BLaER1 treated with 17β-estradiol and CSF1 and Interleukin-3, amounts not matched to agents 10 nM and 100 nM (cell line): Measurements from ENCODE around the gene HEG1.

Experiments
- H3K27ac ChIP-seq, 11 experiments: shearing (Covaris generic); formaldehyde crosslinking; 2 replicates each; pipeline ENCODE4 v1.8.1; 2022
- H3K27me3 ChIP-seq, 11 experiments: shearing (Covaris generic); formaldehyde crosslinking; 2 replicates each; pipeline ENCODE4 v1.8.1; 2022
- H3K36me3 ChIP-seq, 11 experiments: shearing (Covaris generic); formaldehyde crosslinking; 2 replicates each; pipeline ENCODE4 v1.8.1; 2022
- H3K4me1 ChIP-seq, 10 experiments: shearing (Covaris generic); formaldehyde crosslinking; 2 replicates each; pipeline ENCODE4 v1.8.1; 2022
- H3K4me2 ChIP-seq, 11 experiments: shearing (Covaris generic); formaldehyde crosslinking; 2 replicates each; pipeline ENCODE4 v1.8.1; 2022
- H3K4me3 ChIP-seq, 10 experiments: shearing (Covaris generic); formaldehyde crosslinking; 2 replicates each; pipeline ENCODE4 v1.8.1; 2022
- H3K9ac ChIP-seq, 11 experiments: shearing (Covaris generic); formaldehyde crosslinking; 2 replicates each; pipeline ENCODE4 v1.8.1; 2022
- H3K9me3 ChIP-seq, 11 experiments: shearing (Covaris generic); formaldehyde crosslinking; replicated peaks in 1 of 11; 2 replicates each; pipeline ENCODE4 v1.8.1; 2022
- H4K20me1 ChIP-seq, 11 experiments: shearing (Covaris generic); formaldehyde crosslinking; 2 replicates each; pipeline ENCODE4 v1.8.1; 2022
- Cebpa-rat ChIP-seq, 11 experiments: shearing (Covaris generic); IDR thresholded peaks; 2 replicates each; pipeline ENCODE4 v1.8.1; 2022

The HEG1 gene

DNA sequence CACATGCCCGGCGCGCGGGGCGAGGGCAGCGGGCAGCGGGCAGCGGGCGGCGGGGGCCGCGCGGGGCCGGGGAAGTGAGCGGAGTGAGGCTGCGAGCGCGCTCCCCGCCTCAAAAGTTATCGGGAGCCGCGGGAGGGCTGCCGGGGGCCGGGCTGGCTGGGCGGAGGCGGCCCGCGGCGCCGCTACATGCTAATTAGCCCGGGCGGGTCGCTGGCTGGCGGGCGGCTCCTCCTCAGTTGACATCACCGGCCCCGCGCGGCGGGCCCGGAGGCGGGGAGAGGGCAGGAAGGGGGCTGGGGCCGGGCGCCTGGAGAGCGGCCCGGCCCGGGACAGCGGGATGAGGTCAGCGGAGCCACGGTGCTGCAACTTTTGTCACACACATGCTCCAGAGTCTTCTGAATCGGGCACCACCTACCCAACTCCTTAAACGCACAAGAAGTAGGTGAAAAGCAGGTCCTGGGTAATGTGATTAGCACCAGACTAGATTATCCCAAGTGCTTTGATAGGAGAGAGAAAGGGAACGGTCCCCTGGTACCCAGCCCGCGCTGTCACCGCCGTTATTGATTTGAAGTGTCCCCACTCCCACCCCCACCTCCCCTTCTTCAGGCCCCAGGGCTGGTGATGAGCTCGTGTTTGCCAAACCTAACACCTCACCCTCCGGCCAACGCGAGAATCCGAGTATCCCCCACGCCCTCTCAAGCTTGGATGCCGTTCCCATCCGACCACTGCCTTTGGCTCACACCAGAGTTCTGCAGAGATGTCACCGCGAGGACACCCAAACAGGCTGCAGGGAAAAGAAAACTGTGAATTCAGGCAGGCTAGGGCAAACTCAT is at the start of gene HEG1:
TSS of gene HEG1 (minus strand) at position 85 of the 833 bp plus-strand sequence. CDS start 107 bp downstream, outside the sequence.
- Histone ChIP-seq H3K27me3 (peaks cover 0 to 6% (median 0%) of the 10 kb centered on the region in 11 experiments; a peak in 5 of 22 replicates), H3K9me3 (no peaks in the 10 kb centered on the region), H3K27ac (peak within 1 kb of the TSS; percentile 50 to 81 (median 75)), H3K4me1 (peaks cover 39 to 48% (median 44%) of the 10 kb centered on the region in 10 experiments), H4K20me1 (peaks cover 0 to 27% (median 9%) of the 10 kb centered on the region in 11 experiments; a peak in 7 of 22 replicates), H3K4me2 (peak within 1 kb of the TSS; percentile 88 to 100 (median 98)), H3K36me3 (no peaks in the 10 kb centered on the region), H3K4me3 (peak within 1 kb of the TSS; percentile 71 to 88 (median 80)), H3K9ac (peak within 1 kb of the TSS; percentile 75 to 87 (median 83))
- TF ChIP-seq Cebpa-rat (IDR thresholded peaks at IDR 0.05): no peak

GRCh38 chr3:125105116-125105515 is 49.3 kb upstream of the HEG1 start:
- H3K9ac ChIP-seq: no peak overlapping the region
- peak overlapping the region in 1 of 11 experiments; percentile 11; a peak in 1 of 22 replicates for H3K27ac ChIP-seq
- peaks cover 0 to 20% (median 8%) of the 10 kb centered on the region in 11 experiments; a peak in 12 of 22 replicates for H3K9me3 ChIP-seq
- peaks cover 0 to 14% (median 0%) of the 10 kb centered on the region in 11 experiments; a peak in 2 of 22 replicates for H3K27me3 ChIP-seq
- H3K4me3 ChIP-seq: no peak overlapping the region
- peaks cover 29 to 34% (median 29%) of the 10 kb centered on the region in 10 experiments for H3K4me1 ChIP-seq
- no peak overlapping the region for H3K4me2 ChIP-seq
- 0 out of 22 replicates have a peak, but pooled peaks cover 0 to under 1% (median 0%) of the 10 kb centered on the region in 11 experiments for H4K20me1 ChIP-seq
- H3K36me3 ChIP-seq: no peaks in the 10 kb centered on the region
- no peak for TF ChIP-seq Cebpa-rat (IDR thresholded peaks at IDR 0.05)

DNA sequence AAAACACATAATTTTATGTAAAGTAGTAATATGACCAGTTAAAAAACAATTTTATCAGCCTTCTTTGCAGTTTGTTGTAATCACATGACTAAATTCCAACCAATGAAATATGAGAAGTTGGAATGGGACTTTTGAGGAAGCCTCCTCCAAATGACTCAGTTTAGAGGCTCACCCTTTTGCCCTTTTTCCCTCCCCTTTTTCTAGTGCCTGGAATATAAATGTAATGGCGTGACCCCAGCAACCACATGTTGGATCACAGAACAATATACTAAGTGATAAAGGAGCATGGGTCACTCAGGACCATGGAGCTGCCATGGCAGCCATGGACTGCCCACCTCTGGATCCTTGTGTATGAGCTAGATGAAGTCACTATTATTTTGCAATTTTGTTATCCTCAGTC is 48.8 kb upstream of the HEG1 start:
- H3K4me1 ChIP-seq: peaks cover 24 to 29% (median 25%) of the 10 kb centered on the region in 10 experiments
- H3K27ac ChIP-seq: no peak overlapping the region
- no peaks in the 10 kb centered on the region for H4K20me1 ChIP-seq
- no peak overlapping the region for H3K9ac ChIP-seq
- TF ChIP-seq Cebpa-rat (IDR thresholded peaks at IDR 0.05): no peak
- H3K9me3 ChIP-seq: peaks cover 4 to 25% (median 13%) of the 10 kb centered on the region in 11 experiments; a peak in 18 of 22 replicates
- H3K4me3 ChIP-seq: no peak overlapping the region
- H3K4me2 ChIP-seq: no peak overlapping the region
- peaks cover 0 to 12% (median 0%) of the 10 kb centered on the region in 11 experiments; a peak in 2 of 22 replicates for H3K27me3 ChIP-seq
- no peaks in the 10 kb centered on the region for H3K36me3 ChIP-seq

GRCh38 chr3:125103406-125103805 is 47.6 kb upstream of the HEG1 start:
- TF ChIP-seq Cebpa-rat (IDR thresholded peaks at IDR 0.05): no peak
- no peaks in the 10 kb centered on the region for H3K36me3 ChIP-seq
- peaks cover 15 to 33% (median 23%) of the 10 kb centered on the region in 11 experiments for H3K9me3 ChIP-seq
- no peak overlapping the region for H3K9ac ChIP-seq
- no peaks in the 10 kb centered on the region; a peak in 1 of 22 replicates for H3K27me3 ChIP-seq
- H3K27ac ChIP-seq: no peak overlapping the region
- H3K4me1 ChIP-seq: peaks cover 12 to 17% (median 12%) of the 10 kb centered on the region in 10 experiments
- no peak overlapping the region for H3K4me3 ChIP-seq
- H3K4me2 ChIP-seq: no peak overlapping the region
- no peaks in the 10 kb centered on the region for H4K20me1 ChIP-seq

GRCh38 chr3:125102470-125102869 is 46.7 kb upstream of the HEG1 start:
- H3K4me3 ChIP-seq: no peak overlapping the region
- H3K4me2 ChIP-seq: no peak overlapping the region
- no peak overlapping the region for H3K27ac ChIP-seq
- no peak for TF ChIP-seq Cebpa-rat (IDR thresholded peaks at IDR 0.05)
- no peak overlapping the region for H3K9ac ChIP-seq
- no peaks in the 10 kb centered on the region for H3K36me3 ChIP-seq
- peaks cover 2 to 8% (median 3%) of the 10 kb centered on the region in 10 experiments for H3K4me1 ChIP-seq
- peaks cover 15 to 33% (median 23%) of the 10 kb centered on the region in 11 experiments for H3K9me3 ChIP-seq
- no peaks in the 10 kb centered on the region; a peak in 1 of 22 replicates for H3K27me3 ChIP-seq
- no peaks in the 10 kb centered on the region for H4K20me1 ChIP-seq

- Histone ChIP-seq H4K20me1 (no peaks in the 10 kb centered on the region), H3K36me3 (no peaks in the 10 kb centered on the region), H3K9ac (no peak overlapping the region), H3K9me3 (peaks cover 13 to 22% (median 16%) of the 10 kb centered on the region in 11 experiments), H3K4me1 (no peaks in the 10 kb centered on the region), H3K4me2 (no peak overlapping the region), H3K27ac (no peak overlapping the region), H3K27me3 (no peaks in the 10 kb centered on the region), H3K4me3 (no peak overlapping the region)
- no peak for TF ChIP-seq Cebpa-rat (IDR thresholded peaks at IDR 0.05)
These were observed 43.0 kb upstream of the HEG1 start for GRCh38 chr3:125098611-125099291.

GRCh38 chr3:125090649-125091048 is 34.9 kb upstream of the HEG1 start:
- Histone ChIP-seq H3K9ac (no peak overlapping the region), H3K9me3 (peaks cover 7 to 28% (median 17%) of the 10 kb centered on the region in 11 experiments; a peak in 18 of 22 replicates), H3K4me2 (no peak overlapping the region), H3K4me3 (no peak overlapping the region), H3K27me3 (no peaks in the 10 kb centered on the region), H3K27ac (no peak overlapping the region), H3K4me1 (peaks cover 8 to 15% (median 12%) of the 10 kb centered on the region in 10 experiments; a peak in 19 of 20 replicates), H4K20me1 (no peaks in the 10 kb centered on the region), H3K36me3 (no peaks in the 10 kb centered on the region)
- no peak for TF ChIP-seq Cebpa-rat (IDR thresholded peaks at IDR 0.05)

GRCh38 chr3:125087768-125088391 is 32.1 kb upstream of the HEG1 start:
- H3K4me2 ChIP-seq: peak overlapping the region; percentile 33 to 71 (median 51)
- no peak overlapping the region for H3K4me3 ChIP-seq
- no peak overlapping the region for H3K27ac ChIP-seq
- H3K27me3 ChIP-seq: no peaks in the 10 kb centered on the region
- no peaks in the 10 kb centered on the region for H4K20me1 ChIP-seq
- TF ChIP-seq Cebpa-rat (IDR thresholded peaks at IDR 0.05): no peak
- H3K4me1 ChIP-seq: peaks cover 11 to 22% (median 12%) of the 10 kb centered on the region in 10 experiments
- H3K36me3 ChIP-seq: no peaks in the 10 kb centered on the region
- H3K9ac ChIP-seq: no peak overlapping the region
- peaks cover 7 to 24% (median 17%) of the 10 kb centered on the region in 11 experiments; a peak in 18 of 22 replicates for H3K9me3 ChIP-seq
